Osteoblast (primary cell): ENCODE results near the gene JUNB. TPM values are rescaled to one million over a fixed set of nuclear protein-coding genes. Genes with fewer than 3 reads are reported as not detected.

ENCODE experiments used
- DNase-seq: peaks from one replicate; pipeline ENCODE4 v3.0.0; 2011; ENCODE audit warnings: low spot score, mixed read lengths; ENCODE audit not compliant: insufficient read length; ENCODE audit errors: missing footprints
- H2AFZ ChIP-seq: 2 replicates; pipeline ENCODE4 v1.6.0; 2011; ENCODE audit warnings: mild to moderate bottlenecking, low read length
- H3K27ac ChIP-seq: 2 replicates; pipeline ENCODE4 v1.5.1; 2011; ENCODE audit warnings: mild to moderate bottlenecking, low read depth, low read length, moderate library complexity
- H3K27me3 ChIP-seq: 2 replicates; pipeline ENCODE4 v1.6.0; 2012; ENCODE audit warnings: mild to moderate bottlenecking, control low read depth, inconsistent platforms, low read length, moderate library complexity; ENCODE audit not compliant: insufficient read depth
- H3K36me3 ChIP-seq: 2 replicates; pipeline ENCODE4 v1.5.1; 2011; ENCODE audit warnings: mild to moderate bottlenecking, low read length, control low read depth, moderate library complexity; ENCODE audit not compliant: insufficient read depth
- H3K4me1 ChIP-seq: 2 replicates; pipeline ENCODE4 v1.5.1; 2011; ENCODE audit warnings: mild to moderate bottlenecking, low read length, control low read depth, moderate library complexity; ENCODE audit not compliant: insufficient read depth
- H3K4me2 ChIP-seq: 2 replicates; pipeline ENCODE4 v1.6.0; 2011; ENCODE audit warnings: mild to moderate bottlenecking, low read length; ENCODE audit not compliant: insufficient read depth
- H3K4me3 ChIP-seq: fragments of 200-600 bp; sonication (generic); 3 replicates; pipeline ENCODE4 v1.5.1; 2012; ENCODE audit warnings: mild to moderate bottlenecking, low read length, inconsistent platforms; ENCODE audit not compliant: insufficient read depth
- H3K79me2 ChIP-seq: 2 replicates; pipeline ENCODE4 v1.6.0; 2012; ENCODE audit warnings: mild to moderate bottlenecking, low read length, control low read depth, inconsistent platforms; ENCODE audit not compliant: insufficient read depth
- H3K9me3 ChIP-seq: 2 replicates; pipeline ENCODE4 v1.5.1; 2011; ENCODE audit warnings: low read depth, low read length, control low read depth
- H4K20me1 ChIP-seq: 2 replicates; pipeline ENCODE4 v1.6.0; 2012; ENCODE audit warnings: mild to moderate bottlenecking, low read length, control low read depth; ENCODE audit not compliant: insufficient read depth
- total RNA-seq: library from RNA; depleted of rRNA; stranded (reverse); fragments of >200 nt; gene quantifications from 2 replicates; pipeline ENCODE4 v1.2.3, GENCODE V29; 2012
- TF ChIP-seq, protein P1 (sequence below): IDR thresholded peaks from 2 replicates; pipeline ENCODE4 v1.5.1; 2011; ENCODE audit warnings: mild to moderate bottlenecking, low read depth, low read length, moderate library complexity; ENCODE audit errors: extremely low read depth

The JUNB gene
- total RNA-seq, 1 donor = 93.0 TPM

GRCh38 chr19:12778905-12779161 lies 12.5 kb upstream of the JUNB start:
- H3K27me3 ChIP-seq = no peaks in the 10 kb centered on the region
- no peaks in the 10 kb centered on the region for H3K9me3 ChIP-seq
- TF ChIP-seq, protein P1, sequence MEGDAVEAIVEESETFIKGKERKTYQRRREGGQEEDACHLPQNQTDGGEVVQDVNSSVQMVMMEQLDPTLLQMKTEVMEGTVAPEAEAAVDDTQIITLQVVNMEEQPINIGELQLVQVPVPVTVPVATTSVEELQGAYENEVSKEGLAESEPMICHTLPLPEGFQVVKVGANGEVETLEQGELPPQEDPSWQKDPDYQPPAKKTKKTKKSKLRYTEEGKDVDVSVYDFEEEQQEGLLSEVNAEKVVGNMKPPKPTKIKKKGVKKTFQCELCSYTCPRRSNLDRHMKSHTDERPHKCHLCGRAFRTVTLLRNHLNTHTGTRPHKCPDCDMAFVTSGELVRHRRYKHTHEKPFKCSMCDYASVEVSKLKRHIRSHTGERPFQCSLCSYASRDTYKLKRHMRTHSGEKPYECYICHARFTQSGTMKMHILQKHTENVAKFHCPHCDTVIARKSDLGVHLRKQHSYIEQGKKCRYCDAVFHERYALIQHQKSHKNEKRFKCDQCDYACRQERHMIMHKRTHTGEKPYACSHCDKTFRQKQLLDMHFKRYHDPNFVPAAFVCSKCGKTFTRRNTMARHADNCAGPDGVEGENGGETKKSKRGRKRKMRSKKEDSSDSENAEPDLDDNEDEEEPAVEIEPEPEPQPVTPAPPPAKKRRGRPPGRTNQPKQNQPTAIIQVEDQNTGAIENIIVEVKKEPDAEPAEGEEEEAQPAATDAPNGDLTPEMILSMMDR = no peak
- H3K4me3 ChIP-seq = peak overlapping the region; percentile 84
- no peaks in the 10 kb centered on the region for H4K20me1 ChIP-seq
- H3K36me3 ChIP-seq = no peaks in the 10 kb centered on the region
- peaks cover 41% of the 10 kb centered on the region for H3K4me1 ChIP-seq
- DNase-seq = no peak
- H2AFZ ChIP-seq = peak overlapping the region; percentile 83
- H3K4me2 ChIP-seq = peak overlapping the region; percentile 100
- no peaks in the 10 kb centered on the region for H3K79me2 ChIP-seq
- peak overlapping the region; percentile 98 for H3K27ac ChIP-seq

DNA sequence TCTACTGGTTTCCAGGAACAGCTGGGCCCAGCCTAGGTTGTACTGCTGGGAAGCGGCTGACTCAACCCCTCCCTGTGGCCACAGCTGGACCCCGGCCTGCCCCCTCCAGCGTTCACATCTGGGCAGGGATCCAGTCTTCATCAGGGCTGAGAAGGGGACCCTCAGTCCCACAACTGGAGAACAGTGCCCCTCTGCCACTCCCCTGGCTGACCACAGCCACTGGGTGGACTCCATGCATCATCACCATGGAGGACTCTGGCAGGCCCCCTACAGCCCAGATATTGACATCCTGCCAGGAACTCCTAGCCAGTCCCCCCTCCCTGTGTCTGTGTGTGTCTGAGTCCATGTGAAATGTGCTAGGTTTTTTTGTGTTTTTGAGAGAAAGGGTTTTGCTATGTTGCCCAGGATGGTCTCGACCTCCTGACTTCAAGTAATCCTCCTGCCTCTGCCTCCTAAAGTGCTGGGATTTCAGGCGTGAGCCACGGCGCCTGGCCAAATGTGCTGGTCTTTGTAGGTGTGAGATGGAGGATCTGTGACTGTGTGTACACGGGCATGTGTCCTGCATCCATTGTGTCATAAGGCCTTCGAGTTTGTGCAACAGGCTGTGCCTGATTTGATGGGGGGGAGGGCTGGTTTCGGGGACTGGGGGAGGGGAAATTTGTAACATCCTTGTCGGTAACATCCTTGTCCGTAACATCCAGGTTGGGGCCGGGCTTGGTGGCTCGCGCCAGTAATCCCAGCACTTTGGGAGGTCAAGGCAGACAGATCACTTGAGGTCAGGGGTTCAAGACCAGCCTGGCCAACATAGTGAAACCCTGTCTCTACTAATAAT lies 11.9 kb upstream of the JUNB start:
- Histone ChIP-seq H3K4me1 (peaks cover 38% of the 10 kb centered on the region), H4K20me1 (no peaks in the 10 kb centered on the region), H2AFZ (peak overlapping the region; percentile 83), H3K9me3 (no peaks in the 10 kb centered on the region), H3K79me2 (no peaks in the 10 kb centered on the region), H3K27ac (peak overlapping the region; percentile 98), H3K27me3 (no peaks in the 10 kb centered on the region), H3K36me3 (no peaks in the 10 kb centered on the region), H3K4me3 (peak overlapping the region; percentile 84), H3K4me2 (peak overlapping the region; percentile 100)
- DNase-seq = peak; percentile 97
- TF ChIP-seq, protein P1 = no peak

DNA sequence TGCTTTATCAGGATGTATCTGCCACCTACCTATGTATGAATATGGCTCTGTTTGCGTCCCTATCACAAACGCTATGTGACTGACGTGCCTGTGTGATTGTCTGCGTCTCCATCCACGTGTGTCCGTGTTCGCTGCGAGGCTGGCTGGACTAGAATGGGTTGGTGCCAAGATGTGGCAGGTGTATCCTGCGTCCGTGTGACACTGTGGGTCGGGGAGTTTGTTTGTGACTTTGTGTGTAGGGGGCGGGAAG lies 9.2 kb upstream of the JUNB start:
- TF ChIP-seq, protein P1 = no peak
- no peaks in the 10 kb centered on the region for H3K9me3 ChIP-seq
- peak overlapping the region; percentile 72 for H3K4me3 ChIP-seq
- H3K4me2 ChIP-seq = peak overlapping the region; percentile 73
- peak overlapping the region; percentile 52 for H2AFZ ChIP-seq
- H3K4me1 ChIP-seq = peaks cover 33% of the 10 kb centered on the region
- no peaks in the 10 kb centered on the region for H4K20me1 ChIP-seq
- no peaks in the 10 kb centered on the region for H3K27me3 ChIP-seq
- H3K27ac ChIP-seq = peak overlapping the region; percentile 78
- DNase-seq = peak; percentile 74
- no peaks in the 10 kb centered on the region for H3K79me2 ChIP-seq
- no peaks in the 10 kb centered on the region for H3K36me3 ChIP-seq

DNA sequence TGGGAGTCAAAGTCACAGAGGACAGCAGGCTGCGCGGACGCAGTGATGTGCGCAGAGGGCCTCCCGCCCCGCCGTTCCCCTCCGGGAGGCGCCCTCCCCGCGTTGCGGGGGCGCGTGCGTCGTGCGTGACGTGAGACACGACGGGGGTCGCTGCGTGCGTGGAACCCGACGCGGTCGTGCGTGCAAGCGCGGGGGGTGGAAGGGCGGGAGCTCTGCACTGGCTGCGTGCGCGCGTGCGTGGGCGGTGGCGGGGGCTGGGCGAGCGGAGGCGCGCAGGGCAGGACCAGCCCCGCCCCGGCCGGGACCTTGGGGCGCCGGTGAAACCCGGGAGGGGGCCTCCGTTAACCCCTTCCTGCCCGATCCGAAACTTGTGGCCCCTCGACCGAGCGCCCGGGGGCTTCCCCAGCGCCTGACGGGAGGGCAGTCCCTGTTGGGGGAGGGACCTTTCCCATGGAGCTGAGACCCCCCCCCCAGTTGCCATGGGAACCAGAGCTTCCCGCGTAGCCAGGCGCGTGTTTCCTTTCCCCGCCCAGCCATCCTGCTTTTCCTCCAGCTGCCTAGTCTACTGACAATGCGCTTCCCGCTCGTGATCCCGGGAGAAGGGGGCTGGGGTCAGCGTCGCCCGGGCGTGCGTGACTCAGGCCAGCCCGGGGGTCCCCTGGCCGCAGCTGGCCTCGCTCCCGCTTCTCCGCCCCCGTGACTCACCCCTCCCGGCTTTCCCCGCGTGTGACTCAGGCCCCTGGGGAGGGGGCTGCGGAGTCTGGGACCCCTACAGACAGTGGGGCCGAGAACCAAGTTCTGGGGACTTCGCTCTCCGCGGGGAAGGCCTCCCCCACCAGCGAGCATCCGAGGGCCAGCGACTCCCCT lies 8.6 kb upstream of the JUNB start:
- Histone ChIP-seq H3K9me3 (no peaks in the 10 kb centered on the region), H3K36me3 (no peaks in the 10 kb centered on the region), H3K4me1 (peaks cover 30% of the 10 kb centered on the region), H3K27ac (peak overlapping the region; percentile 78), H3K4me3 (peak overlapping the region; percentile 72), H3K4me2 (peak overlapping the region; percentile 73), H3K27me3 (no peaks in the 10 kb centered on the region), H4K20me1 (no peaks in the 10 kb centered on the region), H2AFZ (peak overlapping the region; percentile 52), H3K79me2 (no peaks in the 10 kb centered on the region)
- peak; percentile 97 for DNase-seq
- TF ChIP-seq, protein P1 = no peak
